AG10803 (cell line): Measurements from ENCODE around the gene OR1S1.

Experiments used
- DNase-seq: peaks from one replicate; pipeline ENCODE4 v3.0.0; 2010; ENCODE audit warnings: low read depth
- H3K4me3 ChIP-seq: 2 replicates; pipeline ENCODE4 v1.5.1; 2011; ENCODE audit warnings: mild to moderate bottlenecking, low read length, control low read depth
- CTCF ChIP-seq: conservative IDR thresholded peaks from 2 replicates; pipeline ENCODE4 v1.5.1; 2011; ENCODE audit warnings: mild to moderate bottlenecking, low read length, control low read depth, inconsistent platforms

The OR1S1 gene

GRCh38 chr11:58186938-58187337 is 25.6 kb upstream of the OR1S1 start:
- no peak for TF ChIP-seq CTCF
- no peak for DNase-seq
- H3K4me3 ChIP-seq = no peak overlapping the region

DNA sequence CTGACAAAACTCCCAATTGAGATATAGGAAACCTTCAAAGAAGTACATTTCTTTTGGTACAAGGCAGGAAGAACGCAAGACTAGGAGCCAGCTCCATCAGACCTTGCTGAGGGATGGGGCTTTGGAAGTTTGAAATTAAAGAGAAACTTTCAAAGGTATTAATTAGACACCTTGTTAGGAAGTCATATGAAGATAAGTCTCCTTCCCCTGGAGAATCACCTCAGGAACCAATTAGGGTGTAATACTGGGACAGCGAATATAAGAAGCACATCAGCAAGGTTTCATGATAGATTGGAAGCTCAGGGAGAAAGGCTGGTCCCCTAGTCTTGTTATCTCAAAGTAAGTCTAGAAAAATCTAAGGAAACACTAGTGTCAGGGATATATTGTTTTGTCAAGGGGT is 23.8 kb upstream of the OR1S1 start, which contains the start of gene OR9Q2:
TSS of gene OR9Q2 (plus strand) at position 301 of the 400 bp plus-strand sequence. CDS start 1,421 bp downstream, outside the sequence.
- H3K4me3 ChIP-seq = no peak within 1 kb of the TSS
- no peak for DNase-seq
- TF ChIP-seq CTCF = no peak

GRCh38 chr11:58192229-58192628 is 20.3 kb upstream of the OR1S1 start:
- no peak overlapping the region for H3K4me3 ChIP-seq
- TF ChIP-seq CTCF = no peak

DNA sequence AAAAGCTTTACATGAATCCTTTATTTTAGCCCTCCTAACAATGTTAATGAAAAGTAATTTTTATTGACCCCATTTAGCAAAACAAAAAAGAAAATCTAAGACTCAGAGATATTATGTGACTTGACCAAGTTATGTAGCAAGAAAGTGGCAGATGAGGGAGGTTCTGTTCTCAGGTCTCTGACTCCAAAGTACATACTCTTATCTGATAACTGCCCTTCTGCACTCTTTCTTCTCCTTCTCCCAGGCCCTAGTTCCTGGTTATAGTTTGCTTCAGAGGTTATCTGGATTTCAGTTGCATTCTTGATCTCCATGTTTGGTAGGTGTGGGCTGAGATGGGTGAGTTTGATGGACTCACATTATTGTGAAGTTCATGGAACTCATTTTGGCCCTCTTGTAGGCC is 19.1 kb upstream of the OR1S1 start:
- TF ChIP-seq CTCF = no peak
- no peak overlapping the region for H3K4me3 ChIP-seq
- DNase-seq = no peak

More at GRCh38 chr11:58192229-58192628, 20.3 kb upstream of the OR1S1 start:
- DNase-seq = no peak

DNA sequence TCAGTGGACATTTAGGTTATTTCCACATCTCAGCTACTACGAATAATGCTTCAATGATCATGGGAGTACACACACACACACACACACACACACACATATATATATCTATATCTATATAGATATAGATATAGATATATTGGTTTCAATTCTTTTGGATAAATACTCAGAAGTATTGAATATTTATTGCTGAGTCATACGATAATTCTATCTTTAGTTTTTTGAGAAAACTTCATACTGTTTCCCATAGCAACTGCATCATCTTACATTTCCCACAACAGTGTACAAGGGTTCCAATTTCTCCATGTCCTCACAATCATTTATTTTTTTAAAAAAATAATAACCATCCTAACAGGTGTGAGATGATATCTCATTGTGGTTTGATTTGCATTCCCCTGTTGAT is 16.6 kb upstream of the OR1S1 start:
- no peak for DNase-seq
- no peak overlapping the region for H3K4me3 ChIP-seq
- no peak for TF ChIP-seq CTCF

GRCh38 chr11:58199271-58199670 is 13.2 kb upstream of the OR1S1 start:
- no peak for TF ChIP-seq CTCF
- no peak overlapping the region for H3K4me3 ChIP-seq
- DNase-seq = no peak

GRCh38 chr11:58204042-58204441 is 8.5 kb upstream of the OR1S1 start, which contains the start of gene OR1S2:
Gene OR1S2 (minus strand): TSS chr11:58204142. CDS start chr11:58204142, 0 bp downstream.
- TF ChIP-seq CTCF = no peak
- no peak within 1 kb of the TSS for H3K4me3 ChIP-seq
- DNase-seq = no peak
